Transverse colon (tissue), 4 donors: ENCODE results near the gene LNX1.

ENCODE experiments used
- CTCF ChIP-seq, 5 experiments: fragments of 200-600 bp in 3 of 5; fragments of 450-650 bp in 2 of 5; sonication (generic) in 3 of 5; IDR thresholded peaks; 1 replicate in 2 of 5; 2 replicates in 3 of 5; pipeline ENCODE4 v1.5.1; 2016 to 2017; ENCODE audit warnings: antibody characterized with exemption in 5 of 5, inconsistent platforms in 3 of 5, mild to moderate bottlenecking in 2 of 5, moderate library complexity in 1 of 5
- EP300 ChIP-seq: sonication (generic); formaldehyde crosslinking; IDR thresholded peaks from one replicate; pipeline ENCODE4 v1.6.1; 2017; ENCODE audit warnings: antibody characterized with exemption, low read depth
- POLR2A ChIP-seq: fragments of 450-650 bp; IDR thresholded peaks from one replicate; pipeline ENCODE4 v1.6.1; 2016; ENCODE audit warnings: antibody characterized with exemption, mild to moderate bottlenecking, moderate library complexity
- POLR2AphosphoS5 ChIP-seq, 3 donors: sonication (generic); formaldehyde crosslinking; IDR thresholded peaks; one replicate each; pipeline ENCODE4 v1.6.1; 2016; ENCODE audit warnings: antibody characterized with exemption in 3 of 3

- TF ChIP-seq CTCF (IDR thresholded peaks at IDR 0.05) (no peak), POLR2A (no peak), EP300 (no peak), POLR2AphosphoS5 (IDR thresholded peaks at IDR 0.05) (peak in 1 of 3 donors; percentile 38)
Observed at GRCh38 chr4:53537606-53538005, 53.7 kb downstream of the LNX1 start.
